ENCODE data around the gene UNC5B.

DNA sequence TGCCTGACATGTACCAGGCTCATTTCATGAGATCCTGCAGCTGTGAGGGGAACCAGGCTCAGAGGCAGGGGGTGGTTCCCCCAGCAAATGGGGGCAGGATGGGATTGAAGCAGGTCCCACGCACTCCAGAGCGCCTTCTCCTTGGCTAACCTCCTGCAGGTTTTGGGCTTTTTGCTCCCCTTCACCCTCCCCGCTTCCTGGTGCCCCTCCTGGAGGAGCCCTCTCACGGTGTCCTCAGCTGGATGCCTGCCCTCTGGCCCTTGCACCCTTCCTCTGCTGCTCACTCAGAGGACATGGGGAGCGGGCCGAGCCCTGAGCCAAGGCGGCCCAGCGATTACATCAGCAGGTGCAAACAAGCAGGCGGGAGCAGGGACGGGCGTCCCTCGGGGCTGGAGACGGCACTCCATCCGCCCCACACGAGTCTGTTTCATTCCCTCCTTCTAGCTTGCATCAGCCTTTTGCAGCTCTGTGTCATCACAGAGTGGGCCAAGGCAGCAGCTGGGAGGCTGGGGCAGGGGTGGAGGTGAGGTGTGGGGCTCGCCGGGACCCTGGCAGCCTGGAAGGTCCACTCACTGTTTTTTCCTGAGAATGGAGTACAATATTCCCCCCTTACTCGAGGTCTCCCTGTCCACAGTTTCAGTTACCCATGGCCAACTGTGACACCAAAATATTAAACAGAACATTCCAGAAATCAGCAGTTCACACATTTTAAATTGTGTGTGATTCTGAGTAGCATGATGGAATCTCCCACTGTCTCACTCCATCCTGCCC, 54.0 kb downstream of the UNC5B start:
- peak; percentile 91 for TF ChIP-seq GATA2 (IDR thresholded peaks at IDR 0.05; ENCODE audit: low read depth, low read length)
- no peak for TF ChIP-seq GATA3 (IDR thresholded peaks at IDR 0.05; ENCODE audit: low read depth, low read length)

Measured in SH-SY5Y (cell line).